IMR-90 (cell line): Measurements from ENCODE around the gene RRP8. TPM values are rescaled to one million over a fixed set of nuclear protein-coding genes. Genes with fewer than 3 reads are reported as not detected.

ENCODE experiments used
- ATAC-seq: fragments of 200-7000 bp; cut with Tn5 transposase; 2 replicates; pipeline ENCODE4 v1.9.1; 2020; ENCODE audit warnings: low read depth, mild to moderate bottlenecking, moderate library complexity
- BruUV-seq: library from RNA; stranded (reverse); fragments of 400-500 nt; replicated peaks from 2 replicates; lab custom pipeline; 2021; lab: Mats Ljungman, UMichigan
- CTCF ChIA-PET: fragments of 300-600 bp; formaldehyde crosslinking; extraction: SDS; loops from one replicate; lab custom pipeline; 2021; ENCODE audit warnings: antibody characterized with exemption; lab: Yijun Ruan, JAX
- POLR2A ChIA-PET: fragments of 300-600 bp; sonication (Branson Sonifier 250); formaldehyde crosslinking; loops from one replicate; lab custom pipeline; 2022; ENCODE audit warnings: antibody characterized with exemption; ENCODE audit not compliant: unreplicated experiment; lab: Charles Lee
- DNase-seq: peaks from one replicate; pipeline ENCODE4 v3.0.0; 2013
- H2AFZ ChIP-seq: replicated peaks from 2 replicates; pipeline ENCODE3; 2013; ENCODE audit warnings: low read length, mild to moderate bottlenecking; ENCODE audit not compliant: poor library complexity
- H2AK5ac ChIP-seq: 2 replicates; pipeline ENCODE4 v1.6.1; 2013; ENCODE audit warnings: low read depth, low read length, inconsistent platforms
- H2AK9ac ChIP-seq: replicated peaks from 2 replicates; pipeline ENCODE3; 2013; ENCODE audit warnings: mild to moderate bottlenecking, low read depth, low read length, moderate library complexity; ENCODE audit not compliant: poor library complexity
- H2BK120ac ChIP-seq: 2 replicates; pipeline ENCODE4 v1.6.1; 2013; ENCODE audit warnings: low read depth, low read length, inconsistent platforms
- H2BK15ac ChIP-seq: 3 replicates; pipeline ENCODE4 v1.6.1; 2013; ENCODE audit warnings: low read depth, low read length, inconsistent platforms
- H2BK20ac ChIP-seq: 2 replicates; pipeline ENCODE4 v1.6.1; 2013; ENCODE audit warnings: low read depth, mild to moderate bottlenecking, inconsistent platforms, low read length, moderate library complexity
- H2BK5ac ChIP-seq: 2 replicates; pipeline ENCODE4 v1.6.1; 2013; ENCODE audit warnings: mild to moderate bottlenecking, low read depth, low read length, inconsistent platforms; ENCODE audit not compliant: poor library complexity, severe bottlenecking
- H3K14ac ChIP-seq: replicated peaks from 2 replicates; pipeline ENCODE4 v1.6.1; 2013; ENCODE audit warnings: low read depth, low read length, inconsistent platforms
- H3K18ac ChIP-seq: 2 replicates; pipeline ENCODE4 v1.6.1; 2013; ENCODE audit warnings: low read depth, low read length, control low read depth
- H3K23ac ChIP-seq: 2 replicates; pipeline ENCODE4 v1.6.1; 2013; ENCODE audit warnings: low read depth, low read length, inconsistent platforms
- H3K27ac ChIP-seq: 2 replicates; pipeline ENCODE4 v1.5.1; 2013; ENCODE audit warnings: mild to moderate bottlenecking, control low read depth, low read length; ENCODE audit not compliant: insufficient read depth
- H3K27me3 ChIP-seq: 2 replicates; pipeline ENCODE4 v1.6.1; 2013; ENCODE audit warnings: low read length; ENCODE audit not compliant: control insufficient read depth, insufficient read depth
- H3K36me3 ChIP-seq: 2 replicates; pipeline ENCODE4 v1.6.1; 2013; ENCODE audit warnings: low read length, mixed read lengths; ENCODE audit not compliant: control insufficient read depth, insufficient read depth
- H3K4ac ChIP-seq: 2 replicates; pipeline ENCODE4 v1.6.1; 2013; ENCODE audit warnings: low read depth, low read length, inconsistent platforms
- H3K4me1 ChIP-seq: 2 replicates; pipeline ENCODE4 v1.6.1; 2013; ENCODE audit warnings: low read length, mixed read lengths; ENCODE audit not compliant: control insufficient read depth, insufficient read depth
- H3K4me2 ChIP-seq: 2 replicates; pipeline ENCODE4 v1.6.1; 2013; ENCODE audit warnings: low read depth, mild to moderate bottlenecking, control low read depth, low read length, moderate library complexity
- H3K4me3 ChIP-seq: 2 replicates; pipeline ENCODE4 v1.5.1; 2013; ENCODE audit warnings: low read depth, mild to moderate bottlenecking, control low read depth, low read length, moderate library complexity; ENCODE audit not compliant: insufficient read depth
- H3K56ac ChIP-seq: 2 replicates; pipeline ENCODE4 v1.6.1; 2013; ENCODE audit warnings: low read length, inconsistent platforms; ENCODE audit not compliant: insufficient read depth; ENCODE audit errors: extremely low read depth
- H3K79me1 ChIP-seq, 2 experiments: 2 replicates each; pipeline ENCODE4 v1.6.1; 2013; ENCODE audit warnings: low read length in 2 of 2, inconsistent platforms in 1 of 2, low read depth in 1 of 2
- H3K9ac ChIP-seq: 2 replicates; pipeline ENCODE4 v1.6.1; 2013; ENCODE audit warnings: low read depth, low read length, control low read depth
- H3K9me1 ChIP-seq: 2 replicates; pipeline ENCODE4 v1.6.1; 2013; ENCODE audit warnings: low read length, inconsistent platforms; ENCODE audit not compliant: insufficient read depth
- H3K9me3 ChIP-seq: 2 replicates; pipeline ENCODE4 v1.6.1; 2013; ENCODE audit warnings: low read length; ENCODE audit not compliant: control insufficient read depth, insufficient read depth
- H4K20me1 ChIP-seq: 2 replicates; pipeline ENCODE4 v1.6.1; 2013; ENCODE audit warnings: low read length, inconsistent platforms; ENCODE audit not compliant: insufficient read depth
- H4K5ac ChIP-seq: 2 replicates; pipeline ENCODE4 v1.6.1; 2013; ENCODE audit warnings: mild to moderate bottlenecking, low read depth, low read length, control low read depth
- H4K8ac ChIP-seq, 2 experiments: 2 replicates each; pipeline ENCODE4 v1.6.1; 2013; ENCODE audit warnings: low read depth in 2 of 2, low read length in 2 of 2, control low read depth in 1 of 2, inconsistent platforms in 1 of 2
- H4K91ac ChIP-seq: 2 replicates; pipeline ENCODE4 v1.6.1; 2013; ENCODE audit warnings: low read depth, low read length, inconsistent platforms; ENCODE audit not compliant: insufficient read depth
- BHLHE40 ChIP-seq: fragments of 150-350 bp; IDR thresholded peaks from 2 replicates; pipeline ENCODE4 v1.6.1; 2016; ENCODE audit warnings: mild to moderate bottlenecking, low read depth, low read length
- CEBPB ChIP-seq: IDR thresholded peaks from 2 replicates; pipeline ENCODE4 v1.6.1; 2012; ENCODE audit warnings: low read depth, low read length, improper control_type of control experiment
- CHD1 ChIP-seq: IDR thresholded peaks from 2 replicates; pipeline ENCODE4 v1.6.1; 2012; ENCODE audit warnings: low read depth, low read length, improper control_type of control experiment
- CTCF ChIP-seq: conservative IDR thresholded peaks from 2 replicates; pipeline ENCODE4 v1.5.1; 2012; ENCODE audit warnings: mild to moderate bottlenecking, low read depth, low read length, improper control_type of control experiment
- ELK1 ChIP-seq: fragments of 150-350 bp; IDR thresholded peaks from 2 replicates; pipeline ENCODE4 v1.6.1; 2016; ENCODE audit warnings: low read depth, mild to moderate bottlenecking, low read length, moderate library complexity, borderline replicate concordance
- FOS ChIP-seq: fragments of 150-350 bp; IDR thresholded peaks from 2 replicates; pipeline ENCODE4 v1.6.1; 2016; ENCODE audit warnings: low read depth, low read length
- MAFK ChIP-seq: IDR thresholded peaks from 2 replicates; pipeline ENCODE4 v1.6.1; 2012; ENCODE audit warnings: low read depth, low read length, improper control_type of control experiment
- MAZ ChIP-seq: IDR thresholded peaks from 2 replicates; pipeline ENCODE4 v1.6.1; 2012; ENCODE audit warnings: low read depth, mild to moderate bottlenecking, low read length, improper control_type of control experiment, moderate library complexity, borderline replicate concordance
- MXI1 ChIP-seq: IDR thresholded peaks from 2 replicates; pipeline ENCODE4 v1.6.1; 2012; ENCODE audit warnings: low read depth, mild to moderate bottlenecking, low read length, moderate library complexity, borderline replicate concordance
- NFE2L2 ChIP-seq: fragments of 150-350 bp; IDR thresholded peaks from 2 replicates; pipeline ENCODE4 v1.6.1; 2016; ENCODE audit warnings: low read depth, mild to moderate bottlenecking, low read length
- POLR2A ChIP-seq: IDR thresholded peaks from 2 replicates; pipeline ENCODE4 v1.6.1; 2012; ENCODE audit warnings: mild to moderate bottlenecking, low read depth, low read length
- RAD21 ChIP-seq: IDR thresholded peaks from 2 replicates; pipeline ENCODE4 v1.6.1; 2012; ENCODE audit warnings: low read length, improper control_type of control experiment
- RCOR1 ChIP-seq: IDR thresholded peaks from 2 replicates; pipeline ENCODE4 v1.6.1; 2012; ENCODE audit warnings: mild to moderate bottlenecking, low read length, improper control_type of control experiment; ENCODE audit not compliant: insufficient replicate concordance
- RFX5 ChIP-seq: IDR thresholded peaks from 2 replicates; pipeline ENCODE4 v1.8.0; 2012; ENCODE audit warnings: low read depth, mild to moderate bottlenecking, low read length, moderate library complexity
- SMC3 ChIP-seq: fragments of 150-350 bp; IDR thresholded peaks from 2 replicates; pipeline ENCODE4 v1.6.1; 2016; ENCODE audit warnings: low read depth, mild to moderate bottlenecking, antibody characterized with exemption, low read length, moderate library complexity
- USF2 ChIP-seq: fragments of 150-350 bp; IDR thresholded peaks from 2 replicates; pipeline ENCODE4 v1.6.1; 2017; ENCODE audit warnings: mild to moderate bottlenecking, antibody characterized with exemption, low read length, low read depth
- WGBS, 2 experiments: methylation state at CpG; one replicate each; pipeline versions ENCODE4 v1.1.5 to v1.1.7; 2013; ENCODE audit warnings: missing lambda C conversion rate in 2 of 2; ENCODE audit not compliant: insufficient read length in 1 of 2; ENCODE audit errors: extremely low coverage in 2 of 2; 5-methylcytosine and 5-hydroxymethylcytosine counted together
- dilution Hi-C: fragments of 300-500 bp; cut with HindIII; formaldehyde crosslinking; loops from one replicate; pipeline ENCODE4 v1.14.3; 2018; ENCODE audit warnings: low sequenced_read_pairs; ENCODE audit not compliant: unreplicated experiment
- in situ Hi-C: fragments of 300-500 bp; cut with MboI; formaldehyde crosslinking; loops from 3 replicates; pipeline ENCODE4 v1.14.3; 2019; ENCODE audit warnings: low sequenced_read_pairs, inconsistent platforms, mixed read lengths
- intact Hi-C: fragments of 100-400 bp; cut with micrococcal nuclease; formaldehyde crosslinking; loops from 2 replicates; pipeline ENCODE4 v1.10.0; 2022
- polyA plus RNA-seq, 3 experiments: library from polyadenylated mRNA; depleted of rRNA; stranded (reverse); fragments of >200 nt; gene quantifications; 2 replicates each; pipeline ENCODE4 v1.2.3, GENCODE V29; 2012; ENCODE audit warnings: low replicate concordance in 1 of 3
- total RNA-seq: library from RNA; depleted of rRNA; stranded (reverse); fragments of >200 nt; gene quantifications from 2 replicates; pipeline ENCODE4 v1.2.3, GENCODE V29; 2012

Gene RRP8
- total and polyA plus RNA-seq, 2 of the 4 experiments (the other 2 are of a cell fraction), result 10.8 to 11.5 TPM

GRCh38 chr11:6625832-6626420 is 22.5 kb upstream of the RRP8 start:
- Histone ChIP-seq H4K5ac (no peak overlapping the region), H3K9me3 (no peaks in the 10 kb centered on the region), H3K23ac (no peak overlapping the region), H2BK20ac (no peak overlapping the region), H3K4ac (no peak overlapping the region), H2BK120ac (no peak overlapping the region), H2BK5ac (no peak overlapping the region), H3K14ac (no peak overlapping the region), H4K8ac (no peak overlapping the region), H3K4me1 (no peaks in the 10 kb centered on the region), H2BK15ac (no peak overlapping the region), H3K56ac (no peak overlapping the region), H3K27me3 (no peaks in the 10 kb centered on the region), H3K9me1 (no peaks in the 10 kb centered on the region), H3K4me2 (no peak overlapping the region), H2AK9ac (no peak overlapping the region), H2AK5ac (no peak overlapping the region), H3K9ac (no peak overlapping the region), H3K18ac (no peak overlapping the region), H4K91ac (no peak overlapping the region), H3K4me3 (no peak overlapping the region), H4K20me1 (no peaks in the 10 kb centered on the region), H2AFZ (no peak overlapping the region), H3K27ac (no peak overlapping the region), H3K79me1 (no peaks in the 10 kb centered on the region), H3K36me3 (peaks cover 54% of the 10 kb centered on the region)
- in situ Hi-C loops, result no loop called here
- DNase-seq (no peak), ATAC-seq (no peak)
- ChIA-PET POLR2A (no interaction called here), CTCF (no interaction called here)
- intact Hi-C loops, result no loop called here
- no peak for TF ChIP-seq MAZ
- no peak for TF ChIP-seq CTCF
- TF ChIP-seq NFE2L2, result no peak
- TF ChIP-seq BHLHE40, result no peak
- no peak for TF ChIP-seq RCOR1
- TF ChIP-seq USF2, result no peak
- TF ChIP-seq CEBPB, result no peak
- TF ChIP-seq SMC3, result no peak
- TF ChIP-seq MAFK, result no peak
- TF ChIP-seq RFX5, result no peak
- TF ChIP-seq MXI1, result no peak
- TF ChIP-seq CHD1, result no peak
- no peak for TF ChIP-seq ELK1
- no peak for TF ChIP-seq FOS
- TF ChIP-seq POLR2A, result no peak
- no peak for TF ChIP-seq RAD21
- BruUV-seq, result no TSS peak
- 96% methylated on average over 8 of the region's 17 CpGs; no CpG with 5 or more reads in 1 of the 2 experiments for whole genome bisulfite sequencing, 2 experiments
- dilution Hi-C loops, result no loop called here
